Measurements from ENCODE around the gene CAB39.
"Not testable (repeated sequence)": the region's sequence is repeated elsewhere in the genome, so short reads cannot be mapped to it uniquely, and the experiment has no call there.

The CAB39 gene

DNA sequence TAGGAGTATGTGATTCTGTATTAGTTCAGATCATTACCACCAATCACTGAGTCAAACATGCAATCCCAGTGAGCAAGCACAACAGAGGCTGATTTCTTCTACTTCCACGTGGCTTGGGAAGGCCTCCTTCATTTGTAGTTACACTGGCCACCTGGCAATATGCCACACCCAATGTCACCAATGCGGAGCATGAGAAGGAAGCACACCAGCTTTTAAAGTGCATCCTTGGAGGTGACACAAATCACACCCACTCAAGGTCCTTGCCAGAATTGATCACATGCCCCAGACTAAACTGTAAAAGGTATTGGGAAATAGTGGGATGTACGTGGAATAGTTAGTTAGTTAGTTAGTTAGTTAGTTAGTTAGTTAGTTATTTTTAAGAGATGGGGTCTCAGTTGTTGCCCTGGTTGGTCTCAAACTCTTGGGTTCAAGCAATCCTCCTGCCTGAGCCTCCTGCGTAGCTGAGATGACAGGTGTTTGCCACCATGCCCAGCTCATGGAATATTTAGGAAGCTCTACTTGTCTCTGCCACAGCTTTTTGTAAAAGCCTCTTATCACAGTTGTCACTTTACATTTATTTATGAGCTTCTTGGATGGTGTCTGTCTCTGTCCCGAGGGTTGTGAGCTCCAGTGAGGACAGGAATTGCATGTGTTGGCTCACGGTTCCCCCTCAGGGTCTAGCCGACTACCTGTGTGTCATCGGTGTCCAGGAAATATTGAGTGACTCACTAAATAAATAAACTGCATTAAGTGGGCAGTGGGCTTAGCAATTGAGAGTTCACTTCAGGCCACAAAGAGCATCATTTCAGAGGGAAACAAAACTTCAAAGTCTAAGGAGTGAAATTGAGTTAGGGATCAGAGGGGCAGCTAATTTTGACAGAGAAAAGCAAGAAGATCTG is 28.1 kb upstream of the CAB39 start:
- DNase-seq, result no peak

DNA sequence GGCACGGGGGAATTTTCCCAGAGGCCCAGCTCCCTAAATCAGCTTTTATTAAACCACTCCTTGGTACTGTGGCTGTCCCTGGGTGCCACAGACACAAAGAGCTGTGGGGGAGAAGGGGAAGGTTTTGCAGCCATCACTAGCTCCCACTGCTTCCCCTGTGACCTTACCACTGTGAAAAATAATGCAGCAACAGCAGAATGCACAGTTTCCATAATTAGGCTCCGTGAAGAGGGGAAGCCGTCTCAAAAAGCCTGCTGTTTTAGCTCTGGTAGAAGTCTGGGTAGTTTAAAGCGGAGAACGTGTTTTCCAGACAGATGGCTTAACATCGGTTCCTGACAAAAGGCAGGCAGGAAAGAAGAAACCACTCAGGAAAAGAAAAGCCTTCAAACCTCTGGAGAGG is 27.5 kb upstream of the CAB39 start:
- DNase-seq, result no peak

DNA sequence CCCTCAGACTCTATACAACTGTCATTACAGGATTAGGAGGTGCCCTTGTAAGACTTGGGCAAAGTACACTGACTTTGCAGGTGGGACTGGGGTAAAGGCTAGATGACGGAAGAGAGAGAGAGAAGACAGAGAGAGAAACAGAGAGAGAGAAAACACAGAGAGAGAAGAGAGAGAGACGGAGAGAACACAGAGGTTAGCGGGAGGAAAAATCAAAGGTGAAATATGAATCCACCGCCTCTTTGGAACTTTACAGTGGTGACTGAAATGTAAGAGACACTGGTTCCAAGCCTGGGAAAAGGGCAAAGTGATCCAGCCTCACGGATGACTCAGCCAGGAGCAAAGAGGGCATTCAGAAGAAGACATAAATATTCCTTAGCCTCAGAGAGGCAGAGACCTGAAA is 25.1 kb upstream of the CAB39 start:
- DNase-seq, result no peak

DNA sequence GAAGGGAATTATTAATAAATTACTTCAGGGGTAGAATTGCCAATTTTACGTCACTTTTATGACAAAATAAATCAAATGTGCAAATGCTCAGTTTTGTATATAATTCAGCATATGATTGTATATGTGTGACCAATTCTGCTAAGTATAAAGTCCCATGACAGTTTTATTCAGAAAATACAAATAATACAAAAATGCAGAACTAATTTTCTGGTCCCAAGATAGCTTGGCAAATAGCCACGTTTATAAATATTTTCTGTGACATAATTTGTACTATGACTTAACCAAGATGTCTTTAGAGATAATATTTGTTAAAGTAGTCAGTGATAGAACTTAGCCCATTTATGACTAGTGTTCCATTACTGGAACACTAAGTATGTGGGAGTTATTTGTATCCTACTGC is 24.2 kb upstream of the CAB39 start:
- no peak for DNase-seq

DNA sequence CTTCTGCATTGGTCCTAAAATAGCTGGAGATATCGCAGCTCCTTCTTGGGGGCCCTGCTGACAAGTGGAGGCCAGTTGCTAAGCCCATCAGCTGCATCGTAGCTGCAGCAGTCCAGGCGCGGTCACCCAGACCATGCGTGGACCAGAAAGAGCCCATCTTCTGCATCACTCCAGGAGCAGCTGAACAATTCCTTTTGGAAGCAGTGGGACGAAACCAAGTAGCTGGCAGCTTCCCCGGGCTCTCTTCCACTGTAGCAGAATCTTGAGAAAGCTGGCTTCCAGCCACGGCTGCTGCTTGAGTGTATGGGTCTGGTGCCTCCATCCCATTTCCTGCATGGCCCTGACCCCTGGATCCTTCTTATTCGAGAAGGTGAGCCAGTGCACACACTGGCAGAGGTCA is 22.2 kb upstream of the CAB39 start:
- DNase-seq, result no peak

DNA sequence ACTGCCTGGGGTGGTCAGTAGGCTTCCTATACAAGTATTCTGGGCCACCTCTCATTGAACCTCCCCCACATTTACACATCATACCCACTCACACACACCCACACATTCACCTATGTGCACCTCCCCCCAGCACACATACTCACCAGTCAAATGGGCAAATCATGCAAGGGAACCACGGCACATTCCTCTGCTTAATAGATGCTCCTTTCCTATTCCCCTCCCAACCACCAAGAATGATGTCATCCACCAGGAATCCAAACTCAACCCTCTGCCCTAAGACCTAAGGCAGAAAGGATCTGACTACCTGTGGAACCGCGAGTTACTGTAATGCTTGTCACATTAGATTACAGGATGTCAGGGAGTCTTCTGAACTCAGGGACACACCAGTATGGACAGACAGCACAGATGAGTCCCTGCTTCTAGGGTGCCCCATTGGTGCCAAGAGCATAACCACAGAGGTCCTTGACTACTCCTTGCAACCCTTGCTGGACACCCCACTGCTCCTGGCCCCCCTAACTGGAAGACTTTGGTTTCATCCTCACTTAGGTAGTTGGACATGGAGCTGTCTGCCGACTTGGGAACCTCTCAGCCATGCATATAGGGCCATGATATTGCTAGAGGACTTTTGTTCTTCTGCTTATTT is 21.5 kb upstream of the CAB39 start:
- no peak for DNase-seq

DNA sequence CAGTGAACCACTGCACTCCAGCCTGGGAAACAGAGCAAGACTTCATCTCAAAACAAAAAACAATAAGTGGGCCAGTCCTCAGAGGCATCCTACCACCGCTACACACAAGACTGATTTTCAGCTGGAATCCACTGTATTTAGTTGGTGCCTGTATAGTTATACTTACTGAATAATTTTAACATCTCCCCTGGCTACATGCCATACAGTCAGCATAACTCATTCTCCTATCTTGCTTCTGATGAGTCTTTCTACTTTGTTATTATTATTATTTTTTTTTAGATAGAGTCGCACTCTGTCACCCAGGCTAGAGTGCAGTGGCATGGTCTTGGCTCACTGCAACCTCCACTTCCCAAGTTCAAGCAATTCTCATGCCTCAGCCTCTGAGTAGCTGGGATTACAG is 19.9 kb upstream of the CAB39 start:
- DNase-seq, result no peak

DNA sequence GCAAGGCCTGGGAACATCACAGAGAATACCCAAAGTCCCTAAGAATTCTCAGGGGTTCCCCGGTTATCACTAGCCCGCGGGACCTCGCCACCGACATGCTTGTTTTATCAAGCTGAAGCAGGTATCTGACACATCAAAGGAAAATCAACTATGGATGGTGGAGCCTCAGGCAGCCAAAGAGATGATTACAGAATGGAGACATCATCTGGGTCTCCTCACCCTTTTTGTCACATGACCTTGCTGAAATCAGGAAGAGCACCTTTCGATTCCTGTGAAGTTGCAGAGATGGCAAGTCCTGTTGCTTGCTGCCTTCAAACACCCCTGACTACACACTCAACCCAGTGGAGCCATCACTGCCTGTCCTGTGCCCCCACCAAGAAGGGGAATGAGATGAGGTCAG is 19.2 kb upstream of the CAB39 start:
- DNase-seq, result no peak

DNA sequence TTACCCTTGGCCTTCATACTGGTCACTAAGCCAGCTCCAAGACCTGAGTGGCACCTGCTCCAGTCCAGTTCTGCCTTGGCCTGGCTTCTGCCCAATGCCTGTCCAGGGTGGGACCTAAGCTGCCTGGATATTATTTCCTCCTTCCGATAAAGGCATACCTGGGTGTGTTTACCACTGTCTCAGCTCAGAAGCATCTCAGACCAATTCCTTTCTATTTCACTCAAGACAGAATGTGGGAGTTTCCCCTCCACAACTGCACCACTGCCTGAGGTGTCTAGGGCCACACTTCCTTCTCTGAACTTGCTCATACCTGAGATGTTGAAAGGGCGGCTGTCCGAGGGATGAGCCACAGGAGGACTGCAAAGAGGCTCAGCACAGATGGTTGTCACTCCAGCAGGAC is 18.4 kb upstream of the CAB39 start:
- no peak for DNase-seq

DNA sequence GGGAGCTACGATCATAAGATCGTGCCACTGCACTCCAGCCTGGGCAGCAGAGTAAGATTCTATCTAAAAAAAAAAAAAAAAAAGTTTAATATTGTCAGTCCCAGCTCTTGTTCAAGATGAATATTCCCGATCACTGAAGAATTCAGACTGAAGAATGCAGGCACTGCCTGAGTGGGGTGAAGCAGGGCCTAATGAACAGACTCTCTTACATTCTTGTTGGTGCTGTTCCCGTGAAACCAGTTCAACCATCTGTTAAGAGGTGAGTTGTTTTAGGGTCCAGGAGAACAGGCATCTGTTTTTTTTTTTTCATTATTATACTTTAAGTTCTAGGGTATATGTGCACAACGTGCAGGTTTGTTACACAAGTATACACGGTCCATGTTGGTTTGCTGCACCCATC is 17.1 kb upstream of the CAB39 start:
- no peak for DNase-seq

DNA sequence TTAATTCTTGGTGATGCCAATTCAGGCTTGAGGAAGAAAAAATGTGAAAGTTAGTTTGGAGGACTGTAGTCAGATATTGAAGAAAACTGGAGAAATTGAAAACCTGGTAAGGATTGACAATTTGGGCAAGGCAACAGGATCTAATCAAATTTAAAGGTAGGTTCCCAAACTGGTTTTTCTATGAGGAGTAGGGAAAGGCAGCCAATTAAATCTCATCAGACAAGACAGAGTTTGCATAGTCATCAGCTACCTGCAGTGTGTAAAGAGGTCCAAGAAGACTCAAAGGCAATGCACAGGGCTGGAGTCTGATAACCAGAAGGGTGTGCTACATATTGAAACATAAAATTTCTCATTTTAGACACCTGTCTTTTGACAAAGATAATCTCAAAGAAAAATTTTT is 16.0 kb upstream of the CAB39 start:
- DNase-seq, result no peak

DNA sequence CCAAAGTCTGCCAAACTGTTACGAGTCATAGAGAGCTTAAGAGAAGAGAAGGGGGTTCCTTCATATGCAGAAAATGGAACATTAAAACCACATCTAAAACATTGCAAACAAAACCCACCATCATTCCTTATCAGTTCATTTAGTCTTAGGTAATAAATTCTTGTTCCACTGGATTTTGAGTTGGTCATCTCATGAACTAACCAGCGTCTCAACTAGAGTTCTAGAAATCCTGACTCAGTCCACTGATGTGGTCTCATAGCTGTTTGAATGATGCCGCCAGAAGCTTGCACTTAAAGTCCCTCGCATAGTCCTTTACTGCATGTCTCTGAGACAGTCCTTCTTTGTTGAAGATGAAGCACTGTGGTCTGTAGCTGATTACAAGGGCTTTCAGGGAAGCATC is 15.0 kb upstream of the CAB39 start:
- no peak for DNase-seq

DNA sequence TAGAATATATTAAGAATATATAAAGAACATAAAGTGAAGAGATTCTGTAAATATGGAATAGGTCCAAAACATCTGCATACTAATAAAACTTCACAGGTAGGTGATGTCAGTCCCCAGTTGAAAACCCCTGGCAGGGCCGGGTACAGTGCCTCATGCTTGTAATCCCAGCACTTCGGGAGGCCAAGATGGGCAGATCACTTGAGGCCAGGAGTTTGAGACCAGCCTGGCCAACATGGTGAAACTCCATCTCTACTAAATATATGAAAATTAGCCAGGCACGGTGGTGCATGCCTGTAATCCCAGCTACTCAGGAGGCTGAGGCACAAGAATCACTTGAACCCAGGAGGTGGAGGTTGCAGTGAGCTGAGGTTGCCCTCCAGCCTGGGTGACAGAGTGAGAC is 13.9 kb upstream of the CAB39 start:
- not testable (repeated sequence) for DNase-seq

DNA sequence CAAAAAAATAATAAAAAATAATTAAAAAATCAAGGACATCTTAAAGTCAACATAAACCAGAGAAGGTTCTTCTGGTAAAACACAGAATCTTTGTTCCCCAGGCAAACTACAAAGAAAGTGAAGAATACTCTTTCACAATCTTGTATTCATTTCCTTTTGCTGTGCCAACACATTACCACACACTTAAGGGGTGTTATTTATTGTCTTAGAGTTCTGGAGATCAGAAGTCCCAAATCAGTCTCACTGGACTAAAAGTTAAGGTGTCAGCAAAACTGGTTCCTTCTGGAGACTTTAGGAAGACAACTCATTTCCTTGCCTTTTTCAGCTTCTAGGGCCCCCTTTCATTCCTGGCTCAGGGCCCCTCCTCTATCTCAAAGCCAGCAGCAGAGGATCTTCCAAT is 12.2 kb upstream of the CAB39 start:
- no peak for DNase-seq

DNA sequence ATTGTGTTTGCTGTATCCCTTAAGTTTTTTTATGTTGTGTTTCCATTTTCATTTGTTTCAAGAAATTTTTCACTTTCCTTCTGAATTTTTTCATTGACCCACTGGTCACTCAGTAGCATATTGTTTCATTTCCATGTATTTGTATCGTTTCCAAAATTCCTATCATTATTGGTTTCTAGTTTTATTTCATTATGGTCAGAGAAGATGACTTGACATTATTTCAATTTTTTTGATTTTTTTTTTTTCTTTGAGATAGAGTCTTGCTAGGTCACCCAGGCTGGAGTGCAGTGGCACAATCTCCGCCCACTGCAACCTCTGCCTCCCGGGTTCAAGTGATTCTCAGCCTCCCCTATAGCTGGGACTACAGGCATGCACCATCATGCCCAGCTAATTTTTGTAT is 11.3 kb upstream of the CAB39 start:
- no peak for DNase-seq

DNA sequence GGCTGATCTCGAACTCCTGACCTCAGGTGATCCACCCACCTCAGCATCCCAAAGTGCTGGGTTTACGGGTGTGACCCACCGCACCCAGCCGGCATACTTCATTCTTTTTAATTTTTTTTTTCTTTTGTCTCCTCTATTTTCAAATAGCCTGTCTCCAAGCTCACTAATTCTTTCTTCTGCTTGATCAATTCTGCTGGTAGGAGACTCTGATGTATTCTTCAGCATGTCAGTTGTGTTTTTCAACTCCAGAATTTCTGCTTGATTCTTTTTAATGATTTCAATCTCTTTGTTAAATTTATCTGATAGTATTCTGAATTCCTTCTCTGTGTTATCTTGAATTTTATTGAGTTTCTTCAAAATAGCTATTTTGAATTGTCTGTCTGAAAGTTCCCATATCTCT is 10.2 kb upstream of the CAB39 start:
- not testable (repeated sequence) for DNase-seq

DNA sequence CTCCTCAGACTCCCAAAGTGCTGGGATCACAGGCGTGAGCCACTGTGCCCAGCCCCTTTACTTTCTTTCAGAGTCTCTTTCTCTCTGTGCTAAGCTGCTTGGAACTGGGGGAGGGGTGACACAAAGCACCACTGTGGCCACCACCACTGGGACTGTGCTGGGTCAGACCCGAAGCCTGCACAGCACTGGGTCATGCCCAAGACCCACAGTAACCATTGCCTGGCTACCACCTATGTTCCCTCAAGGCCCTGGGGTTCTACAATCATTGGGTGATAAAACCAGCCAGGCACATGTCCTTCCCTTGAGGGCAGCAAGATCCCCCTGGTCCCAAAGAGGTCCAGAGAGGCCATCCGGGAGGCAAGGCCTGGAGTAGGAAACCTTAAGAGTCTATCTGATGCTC is 9.1 kb upstream of the CAB39 start:
- DNase-seq, result no peak

DNA sequence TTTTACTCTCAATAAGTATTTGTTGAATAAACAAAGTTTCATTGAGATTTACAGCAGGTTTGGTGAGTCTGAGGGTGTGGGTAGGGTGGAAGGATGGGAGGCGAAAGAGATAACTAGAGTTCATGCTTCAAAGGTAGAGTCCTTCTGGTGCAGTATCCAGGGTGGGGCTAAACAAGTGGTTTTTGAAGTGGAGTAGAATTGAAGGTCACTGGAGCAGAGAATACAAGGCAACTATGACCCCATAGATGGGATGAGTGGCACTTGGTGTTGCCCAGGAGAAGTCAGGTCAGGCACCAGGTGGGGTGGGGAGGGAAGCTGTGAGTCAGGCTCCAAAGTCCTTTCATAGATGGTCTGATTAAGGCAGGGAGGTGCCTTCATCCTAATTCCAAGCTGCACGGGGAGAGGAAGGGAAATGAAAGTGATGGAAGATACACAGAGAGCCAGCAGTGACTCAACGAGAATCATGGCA is 6.6 kb upstream of the CAB39 start:
- no peak for DNase-seq

DNA sequence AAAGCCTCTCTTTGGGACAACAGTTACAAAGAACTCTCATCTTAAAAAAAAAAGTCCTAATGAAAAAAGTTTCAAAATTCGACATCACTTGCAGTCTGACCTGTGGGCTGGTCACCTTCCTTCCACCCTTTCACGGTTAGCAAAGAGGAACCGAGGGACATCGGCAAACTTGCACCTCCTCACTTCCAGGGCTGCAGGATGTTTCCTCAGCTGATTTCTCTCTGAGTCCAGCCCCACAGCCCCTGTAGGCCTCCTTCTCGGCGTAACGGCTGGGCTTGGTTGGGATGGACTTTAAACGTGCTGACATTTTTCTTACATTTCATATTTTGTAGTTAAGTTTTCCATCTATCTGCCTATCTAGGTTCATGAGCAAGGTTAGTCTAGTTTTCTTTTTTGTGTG is 5.7 kb upstream of the CAB39 start:
- DNase-seq, result no peak

DNA sequence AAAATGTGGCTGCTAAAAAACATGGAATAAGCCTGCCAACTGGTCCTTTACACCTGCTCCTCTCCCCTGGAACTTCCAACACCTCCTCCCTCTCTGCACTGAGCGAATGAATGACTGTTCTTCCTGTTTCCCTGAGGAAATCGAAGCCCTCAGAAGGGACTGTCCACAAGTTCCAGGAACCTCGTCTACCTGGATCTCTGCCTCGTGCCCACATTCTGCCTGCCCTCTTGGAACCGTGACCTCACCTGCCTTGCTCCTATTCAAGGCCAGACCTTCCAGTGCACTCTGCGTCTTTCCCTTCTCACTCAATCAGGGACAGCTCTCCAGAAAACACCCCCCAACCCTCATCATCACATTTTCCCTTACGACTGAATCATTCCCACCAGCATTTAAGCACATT is 4.4 kb upstream of the CAB39 start:
- no peak for DNase-seq

DNA sequence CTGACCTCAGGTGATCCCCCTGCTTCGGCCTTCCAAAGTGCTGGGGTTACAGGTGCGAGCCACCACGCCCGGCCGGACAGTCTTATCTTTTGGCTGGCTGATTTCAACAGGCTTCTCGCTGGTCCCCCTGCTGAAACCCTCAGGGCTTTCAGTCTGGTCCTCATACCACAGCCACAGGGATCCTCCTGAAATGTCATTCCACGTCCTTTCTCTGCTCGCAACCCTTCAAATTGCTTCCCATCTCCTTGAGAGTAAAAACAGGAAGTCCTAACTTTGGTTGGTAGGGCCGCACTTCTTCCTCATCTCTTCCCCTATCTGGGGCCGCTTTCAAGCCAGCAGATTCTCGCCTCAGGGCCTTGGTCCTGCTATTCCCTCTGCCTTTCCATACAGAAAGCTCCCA is 1.4 kb upstream of the CAB39 start:
- no peak for DNase-seq

DNA sequence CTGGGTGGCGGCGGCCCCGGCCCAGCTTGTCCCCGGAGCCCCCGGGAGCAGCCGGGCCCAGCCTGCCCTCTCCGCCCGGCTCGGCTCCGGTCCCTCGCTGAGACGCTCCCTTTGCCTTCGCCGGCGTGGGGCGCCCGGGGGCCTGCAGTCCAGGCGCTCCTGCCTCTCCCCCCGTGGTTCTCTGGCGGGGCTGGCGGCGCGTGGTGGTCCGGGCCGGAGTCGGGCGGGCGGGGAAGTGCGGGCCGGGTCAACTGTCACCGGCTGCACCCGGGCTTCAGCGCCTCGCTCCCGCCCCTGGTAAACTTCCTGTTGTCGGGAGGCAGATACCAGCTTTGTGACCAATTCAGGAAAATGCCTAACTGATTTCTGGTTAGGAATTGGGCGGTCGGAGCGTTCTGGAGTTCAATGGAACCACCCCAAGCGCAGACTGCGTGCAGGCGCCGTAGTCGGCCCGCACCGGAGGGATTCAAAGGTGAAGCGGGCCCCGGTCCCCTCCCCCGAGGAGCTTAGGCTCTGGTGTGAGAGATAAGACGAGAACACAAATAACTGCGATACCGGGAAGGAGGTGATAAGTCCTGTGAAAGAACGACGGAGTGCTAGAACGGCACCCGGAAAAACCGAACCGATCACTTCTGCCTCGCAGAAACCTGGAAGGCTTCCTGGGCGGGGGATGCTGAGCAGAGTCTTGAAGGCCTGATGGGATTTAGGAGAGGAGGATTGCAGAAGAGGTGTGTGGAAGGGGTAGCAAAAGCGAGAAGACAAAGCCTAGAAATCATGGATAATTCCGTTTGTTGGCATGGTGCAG is 891 bp downstream of the CAB39 start:
- peak; percentile 60 for DNase-seq

DNA sequence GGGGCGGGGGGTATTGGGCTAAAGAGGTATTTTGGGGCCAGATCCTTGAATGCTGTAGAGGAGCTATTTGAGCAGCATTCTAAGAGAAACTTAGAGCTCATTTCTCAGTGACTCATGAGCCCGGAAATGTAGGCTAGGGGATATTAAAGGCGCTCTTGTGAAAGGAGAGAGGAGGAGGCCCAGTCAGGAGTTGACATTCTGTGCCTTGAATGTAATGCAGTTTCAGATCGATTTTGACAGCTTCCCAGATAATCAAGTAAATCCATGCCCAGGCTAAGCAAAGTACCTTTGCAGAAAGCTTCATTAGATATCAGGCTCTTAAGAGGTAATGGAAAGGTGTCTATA is 1.5 kb downstream of the CAB39 start:
- DNase-seq, result peak; percentile 50

DNA sequence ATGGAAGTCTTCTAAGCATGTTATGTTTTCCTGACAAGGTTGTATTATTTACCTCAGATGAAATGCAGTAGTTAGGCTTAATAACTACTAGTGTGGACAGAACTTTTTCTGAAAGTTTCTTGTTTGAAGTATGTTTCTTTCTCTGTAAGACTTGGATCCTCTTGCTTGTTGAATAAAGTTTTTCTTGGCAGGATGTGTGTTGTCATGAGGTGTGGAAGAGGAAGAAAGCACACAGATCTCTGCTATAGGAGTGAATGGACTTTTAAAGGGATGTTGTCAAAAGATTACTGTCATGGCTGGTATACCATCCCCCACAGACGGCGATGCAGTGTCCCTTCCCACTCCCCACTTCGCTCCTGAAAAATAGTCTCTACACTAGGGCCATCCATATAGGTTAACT is 2.6 kb downstream of the CAB39 start:
- DNase-seq, result no peak
